Psoas muscle (tissue), 8 donors: ENCODE measurements around the gene HID1. TPM values are rescaled to one million over a fixed set of nuclear protein-coding genes. Genes with fewer than 3 reads are reported as not detected.

ENCODE experiments used
- ATAC-seq, 4 donors: fragments of 200-7000 bp; cut with Tn5 transposase; one replicate each; pipeline ENCODE4 v1.9.1; 2020; ENCODE audit warnings: moderate library complexity in 3 of 4, mild to moderate bottlenecking in 2 of 4
- DNase-seq, 2 donors: peaks; one replicate each; pipeline ENCODE4 v3.0.0-alpha.2; 2020
- H3K27ac ChIP-seq: fragments of 200-600 bp; one replicate; pipeline ENCODE4 v1.8.0; 2022
- H3K27me3 ChIP-seq, 3 donors: fragments of 200-600 bp in 1 of 3; one replicate each; pipeline versions ENCODE4 v1.6.1 to v1.8.0; 2013 to 2022; ENCODE audit warnings: low read length in 2 of 3, mild to moderate bottlenecking in 2 of 3, moderate library complexity in 1 of 3; ENCODE audit not compliant: insufficient read depth in 3 of 3
- H3K36me3 ChIP-seq, 2 donors: fragments of 200-600 bp in 1 of 2; one replicate each; pipeline versions ENCODE4 v1.6.1 to v1.8.0; 2013 to 2022; ENCODE audit warnings: low read depth in 1 of 2, mild to moderate bottlenecking in 1 of 2, moderate library complexity in 1 of 2; ENCODE audit not compliant: insufficient read depth in 1 of 2
- H3K4me1 ChIP-seq: fragments of 200-600 bp; one replicate; pipeline ENCODE4 v1.8.0; 2022
- H3K4me3 ChIP-seq: fragments of 200-600 bp; one replicate; pipeline ENCODE4 v1.8.0; 2022; ENCODE audit warnings: mild to moderate bottlenecking
- H3K9me3 ChIP-seq: fragments of 200-600 bp; one replicate; pipeline ENCODE4 v1.8.0; 2022
- CTCF ChIP-seq: fragments of 200-600 bp; IDR thresholded peaks from one replicate; pipeline ENCODE4 v1.8.0; 2022; ENCODE audit warnings: antibody characterized with exemption
- WGBS, 3 donors: extraction: QIAGEN DNeasy Blood & Tissue Kit; methylation state at CpG; one replicate each; pipeline versions ENCODE4 v1.1.6 to v1.1.7; 2013; 5-methylcytosine and 5-hydroxymethylcytosine counted together
- intact Hi-C, 2 donors: fragments of 100-400 bp; cut with DNase I; formaldehyde crosslinking; loops; one replicate each; pipeline versions ENCODE4 v1.11.0 to v1.14.2; 2022
- polyA plus RNA-seq, 3 donors: library from polyadenylated mRNA; stranded (reverse); fragments of 200-250 nt; gene quantifications; one replicate each; pipeline ENCODE4 v1.2.3, GENCODE V29; 2013
- total RNA-seq, 4 donors: library from RNA; stranded (reverse); fragmentation: NEBNext Ultra II Directional in 2 of 4; extraction: Animal tissue kit (Norgen Biotek cat#: 25700) in 2 of 4; gene quantifications; one replicate each; pipeline versions ENCODE4 v1.2.1 to v1.2.4, GENCODE V29; 2021 to 2023
- donor health status: healthy with polysubstance abuse.
- donor health status: DM: no; HTN: no; CAD: no; lungs with moderate emphysema.
- donor health status: Bipolar disorder and iron deficiency.
- donor health status: healthy.
- donor health status: DM: yes; HTN: yes; CAD: no.
- donor health status: DM: no; HTN: no; CAD: no.
- donor health status: DM: no; HTN: no; CAD: no.
- donor health status: DM: yes; HTN: yes; CAD: no.

HID1 gene
- total and polyA plus RNA-seq, 7 donors: 1.7 to 10.4 (median 2.6) TPM

GRCh38 chr17:74935585-74936469 lies 36.7 kb downstream of the HID1 start, which contains the start of gene OTOP3:
Gene OTOP3, plus strand, starts transcription at chr17:74935898. Its CDS starts 24 bp downstream, at chr17:74935922.
- TF ChIP-seq CTCF: no peak
- H3K36me3 ChIP-seq: no peaks in the 10 kb centered on the region
- H3K4me3 ChIP-seq: no peak within 1 kb of the TSS
- WGBS, 3 donors: 3 to 4% (median 3%) methylated on average over 67 to 78 of the region's 78 CpGs
- no peaks in the 10 kb centered on the region for H3K4me1 ChIP-seq
- DNase-seq (no peak), ATAC-seq (peak in 1 of 4 donors; percentile 14)
- H3K27ac ChIP-seq: no peak within 1 kb of the TSS
- H3K27me3 ChIP-seq: peaks cover 0 to 76% (median 17%) of the 10 kb centered on the region in 3 donors
- intact Hi-C loops: no loop called here
- H3K9me3 ChIP-seq: no peaks in the 10 kb centered on the region

GRCh38 chr17:74935048-74935447 lies 37.5 kb downstream of the HID1 start:
- H3K27ac ChIP-seq: no peak overlapping the region
- 62 to 70% (median 67%) methylated on average over 2 to 3 of the region's 3 CpGs for WGBS, 3 donors
- H3K4me3 ChIP-seq: no peak overlapping the region
- no peaks in the 10 kb centered on the region for H3K36me3 ChIP-seq
- DNase-seq (no peak), ATAC-seq (no peak)
- intact Hi-C loops: no loop called here
- TF ChIP-seq CTCF: no peak
- no peaks in the 10 kb centered on the region for H3K9me3 ChIP-seq
- no peaks in the 10 kb centered on the region for H3K4me1 ChIP-seq
- H3K27me3 ChIP-seq: peaks cover 0 to 83% (median 19%) of the 10 kb centered on the region in 3 donors

- DNase-seq (no peak), ATAC-seq (no peak)
- 87 to 91% (median 90%) methylated on average over 23 to 24 of the region's 24 CpGs for WGBS, 3 donors
- Histone ChIP-seq H3K4me3 (no peak overlapping the region), H3K9me3 (no peaks in the 10 kb centered on the region), H3K36me3 (no peaks in the 10 kb centered on the region), H3K27ac (no peak overlapping the region), H3K4me1 (no peaks in the 10 kb centered on the region), H3K27me3 (peaks cover 0 to 71% (median 13%) of the 10 kb centered on the region in 3 donors)
- intact Hi-C loops: no loop called here
- no peak for TF ChIP-seq CTCF
Measured at GRCh38 chr17:74930535-74931036, 42.0 kb downstream of the HID1 start.

GRCh38 chr17:74928786-74929185 lies 43.8 kb downstream of the HID1 start:
- Histone ChIP-seq H3K4me3 (no peak overlapping the region), H3K4me1 (peaks cover 4% of the 10 kb centered on the region), H3K9me3 (no peaks in the 10 kb centered on the region), H3K27me3 (peaks cover 0 to 73% (median 24%) of the 10 kb centered on the region in 3 donors), H3K36me3 (no peaks in the 10 kb centered on the region), H3K27ac (no peak overlapping the region)
- ATAC-seq: no peak
- DNase-seq: no peak
- 69 to 72% (median 69%) methylated on average over 6 of the region's 6 CpGs for WGBS, 3 donors
- intact Hi-C loops: no loop called here
- TF ChIP-seq CTCF: no peak
